ENCODE data around the gene SRP68.

The SRP68 gene

DNA sequence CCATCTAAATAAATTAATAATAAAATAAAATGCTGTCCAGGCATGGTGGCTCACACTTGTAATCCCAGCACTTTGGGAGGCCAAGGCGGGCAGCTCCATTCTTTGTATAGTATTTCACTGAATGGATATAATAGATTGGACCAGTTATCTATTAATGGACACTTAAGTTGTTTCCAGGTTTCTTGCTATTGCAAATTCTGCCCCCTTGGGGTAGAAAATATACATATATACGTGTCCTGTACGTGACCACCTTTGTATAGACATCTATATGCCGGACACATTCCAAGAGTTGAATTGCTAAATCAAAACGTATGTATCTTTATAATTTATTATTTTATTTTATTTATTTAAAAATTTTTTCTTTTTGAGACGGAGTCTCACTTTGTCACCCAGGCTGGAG, 35.2 kb upstream of the SRP68 start:
- Histone ChIP-seq H3K4me1 (ENCODE audit: low read length) (peaks cover 5% of the 10 kb centered on the region; the same call in 1 of the 2 replicates), H3K27me3 (replicated peaks; ENCODE audit: insufficient read depth, low read length) (no peaks in the 10 kb centered on the region), H3K36me3 (replicated peaks; ENCODE audit: insufficient read depth, low read length) (no peaks in the 10 kb centered on the region), H4K20me1 (ENCODE audit: insufficient read depth, low read length) (no peaks in the 10 kb centered on the region), H3K9me3 (replicated peaks; ENCODE audit: insufficient read depth, low read length) (no peaks in the 10 kb centered on the region), H3K9ac (ENCODE audit: low read length) (no peak overlapping the region), H3F3A (ENCODE audit: insufficient read depth, low read length) (no peaks in the 10 kb centered on the region), H3K4me3 (ENCODE audit: low read length) (no peak overlapping the region), H3K79me2 (ENCODE audit: low read length) (peaks cover 11% of the 10 kb centered on the region), H2AFZ (ENCODE audit: low read length) (no peak overlapping the region), H3K9me2 (replicated peaks; ENCODE audit: insufficient read depth, low read length) (no peaks in the 10 kb centered on the region), H3K4me2 (ENCODE audit: low read depth, low read length) (no peak overlapping the region), H3K27ac (ENCODE audit: low read length) (no peak overlapping the region)
- peak; percentile 36 for DNase-seq
- no peak for TF ChIP-seq EZH2 (optimal IDR thresholded peaks at IDR 0.05; ENCODE audit: low read depth, low read length)
- no peak for TF ChIP-seq CTCF (IDR thresholded peaks at IDR 0.05; ENCODE audit: low read length)
- TF ChIP-seq EZH2phosphoT487 (IDR thresholded peaks at IDR 0.05; ENCODE audit: low read length), result no peak

- TF ChIP-seq EZH2 (optimal IDR thresholded peaks at IDR 0.05; ENCODE audit: low read depth, low read length) (no peak), CTCF (IDR thresholded peaks at IDR 0.05; ENCODE audit: low read length) (no peak), EZH2phosphoT487 (IDR thresholded peaks at IDR 0.05; ENCODE audit: low read length) (no peak)
- Histone ChIP-seq H3K4me1 (ENCODE audit: low read length) (peaks cover 5% of the 10 kb centered on the region; the same call in 1 of the 2 replicates), H3K27ac (ENCODE audit: low read length) (no peak overlapping the region), H3K9me2 (replicated peaks; ENCODE audit: insufficient read depth, low read length) (no peaks in the 10 kb centered on the region), H3K79me2 (ENCODE audit: low read length) (peaks cover 15% of the 10 kb centered on the region), H3K4me2 (ENCODE audit: low read depth, low read length) (no peak overlapping the region), H4K20me1 (ENCODE audit: insufficient read depth, low read length) (no peaks in the 10 kb centered on the region), H2AFZ (ENCODE audit: low read length) (no peak overlapping the region), H3K4me3 (ENCODE audit: low read length) (no peak overlapping the region), H3K9me3 (replicated peaks; ENCODE audit: insufficient read depth, low read length) (no peaks in the 10 kb centered on the region), H3K27me3 (replicated peaks; ENCODE audit: insufficient read depth, low read length) (no peaks in the 10 kb centered on the region), H3K9ac (ENCODE audit: low read length) (no peak overlapping the region), H3F3A (ENCODE audit: insufficient read depth, low read length) (no peaks in the 10 kb centered on the region), H3K36me3 (replicated peaks; ENCODE audit: insufficient read depth, low read length) (no peaks in the 10 kb centered on the region)
- DNase-seq, result no peak
Observed at GRCh38 chr17:76106703-76107102, 34.4 kb upstream of the SRP68 start.

DNA sequence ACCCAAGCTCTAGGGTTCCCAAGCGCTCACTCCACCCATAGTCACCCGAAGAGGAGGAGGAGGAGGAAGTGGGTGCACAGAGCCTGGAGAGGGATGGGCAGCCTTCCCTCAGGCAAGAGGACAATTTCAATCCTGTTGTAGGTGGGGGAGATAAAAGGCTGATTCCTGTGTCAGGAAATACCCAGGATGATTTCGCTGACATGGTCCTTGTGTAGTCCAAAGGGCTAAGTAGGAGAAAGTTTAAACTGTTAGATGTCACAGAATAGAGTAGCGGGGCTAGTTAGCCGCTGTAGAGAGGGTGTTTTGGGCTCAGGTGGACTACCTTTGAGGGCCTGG, 32.5 kb upstream of the SRP68 start:
- no peak for TF ChIP-seq CTCF (IDR thresholded peaks at IDR 0.05; ENCODE audit: low read length)
- TF ChIP-seq EZH2phosphoT487 (IDR thresholded peaks at IDR 0.05; ENCODE audit: low read length), result no peak
- TF ChIP-seq EZH2 (optimal IDR thresholded peaks at IDR 0.05; ENCODE audit: low read depth, low read length), result no peak
- Histone ChIP-seq H2AFZ (ENCODE audit: low read length) (no peak overlapping the region), H3K4me3 (ENCODE audit: low read length) (no peak overlapping the region), H4K20me1 (ENCODE audit: insufficient read depth, low read length) (no peaks in the 10 kb centered on the region), H3K79me2 (ENCODE audit: low read length) (peaks cover 17% of the 10 kb centered on the region), H3K9me2 (replicated peaks; ENCODE audit: insufficient read depth, low read length) (no peaks in the 10 kb centered on the region), H3K4me2 (ENCODE audit: low read depth, low read length) (no peak overlapping the region), H3K4me1 (ENCODE audit: low read length) (peaks cover 5% of the 10 kb centered on the region; the same call in 1 of the 2 replicates), H3F3A (ENCODE audit: insufficient read depth, low read length) (no peaks in the 10 kb centered on the region), H3K27ac (ENCODE audit: low read length) (no peak overlapping the region), H3K9me3 (replicated peaks; ENCODE audit: insufficient read depth, low read length) (no peaks in the 10 kb centered on the region), H3K36me3 (replicated peaks; ENCODE audit: insufficient read depth, low read length) (no peaks in the 10 kb centered on the region), H3K27me3 (replicated peaks; ENCODE audit: insufficient read depth, low read length) (no peaks in the 10 kb centered on the region), H3K9ac (ENCODE audit: low read length) (no peak overlapping the region)
- no peak for DNase-seq

All from MM.1S (cell line).